Measurements from ENCODE around the gene RAPGEF6.
"Not testable (repeated sequence)": the region's sequence is repeated elsewhere in the genome, so short reads cannot be mapped to it uniquely, and the experiment has no call there.

RAPGEF6 gene

GRCh38 chr5:131419877-131420276, 215.2 kb downstream of the RAPGEF6 start:
- DNase-seq: no peak

- DNase-seq: no peak
Measured at GRCh38 chr5:131418846-131419245, 216.2 kb downstream of the RAPGEF6 start.

- DNase-seq: peak; percentile 72
Measured at GRCh38 chr5:131417240-131417869, 217.7 kb downstream of the RAPGEF6 start.

- DNase-seq: no peak
Measured at GRCh38 chr5:131416729-131417128, 218.3 kb downstream of the RAPGEF6 start.

GRCh38 chr5:131413605-131414559, 221.1 kb downstream of the RAPGEF6 start:
- peak; percentile 26 for DNase-seq

- no peak for DNase-seq
Measured at GRCh38 chr5:131406975-131407638, 227.9 kb downstream of the RAPGEF6 start.

- no peak for DNase-seq
Measured at GRCh38 chr5:131406076-131406475, 229.0 kb downstream of the RAPGEF6 start.

GRCh38 chr5:131405674-131406073, 229.4 kb downstream of the RAPGEF6 start:
- DNase-seq: no peak

- no peak for DNase-seq
Measured at GRCh38 chr5:131400585-131400984, 234.4 kb downstream of the RAPGEF6 start.

- DNase-seq: not testable (repeated sequence)
Measured at GRCh38 chr5:131399007-131399406, 236.0 kb downstream of the RAPGEF6 start.

- no peak for DNase-seq
Measured at GRCh38 chr5:131396630-131397273, 238.3 kb downstream of the RAPGEF6 start.

GRCh38 chr5:131396015-131396414, 239.0 kb downstream of the RAPGEF6 start:
- no peak for DNase-seq

- peak; percentile 79 for DNase-seq
Measured at GRCh38 chr5:131394128-131394527, 240.9 kb downstream of the RAPGEF6 start.

- no peak for DNase-seq
Measured at GRCh38 chr5:131393498-131393968, 241.5 kb downstream of the RAPGEF6 start.

GRCh38 chr5:131392466-131393095, 242.4 kb downstream of the RAPGEF6 start:
- DNase-seq: peak; percentile 37

- no peak for DNase-seq
Measured at GRCh38 chr5:131389869-131390265, 245.2 kb downstream of the RAPGEF6 start.

GRCh38 chr5:131389096-131389868, 245.7 kb downstream of the RAPGEF6 start:
- DNase-seq: no peak

- DNase-seq: no peak
Measured at GRCh38 chr5:131387255-131387654, 247.8 kb downstream of the RAPGEF6 start.

- no peak for DNase-seq
Measured at GRCh38 chr5:131386779-131387178, 248.2 kb downstream of the RAPGEF6 start.

- no peak for DNase-seq
Measured at GRCh38 chr5:131386124-131386523, 248.9 kb downstream of the RAPGEF6 start.

- no peak for DNase-seq
Measured at GRCh38 chr5:131384616-131385214, 250.3 kb downstream of the RAPGEF6 start.

All from central memory CD4-positive, alpha-beta T cell (primary cell).